Endodermal cell (in vitro differentiated cells): ENCODE data around the gene CLVS2. TPM values are rescaled to one million over a fixed set of nuclear protein-coding genes. Genes with fewer than 3 reads are reported as not detected.

Source experiments
- DNase-seq: peaks from one replicate; pipeline ENCODE4 v3.0.0-alpha.2; 2017
- H3K27ac ChIP-seq: 2 replicates; pipeline ENCODE4 v1.5.1; 2013; ENCODE audit warnings: mild to moderate bottlenecking, low read depth, low read length, moderate library complexity
- H3K27me3 ChIP-seq: 2 replicates; pipeline ENCODE4 v1.6.1; 2013; ENCODE audit warnings: mild to moderate bottlenecking, low read length, moderate library complexity; ENCODE audit not compliant: insufficient read depth, control insufficient read depth, poor library complexity, severe bottlenecking
- H3K36me3 ChIP-seq: 2 replicates; pipeline ENCODE4 v1.7.0; 2013; ENCODE audit warnings: mild to moderate bottlenecking, low read length, moderate library complexity; ENCODE audit not compliant: control insufficient read depth, insufficient read depth
- H3K4me1 ChIP-seq: one replicate; pipeline ENCODE4 v1.7.0; 2013; ENCODE audit warnings: low read length; ENCODE audit not compliant: control insufficient read depth, insufficient read depth
- H3K4me3 ChIP-seq: 2 replicates; pipeline ENCODE4 v1.5.1; 2013; ENCODE audit warnings: mild to moderate bottlenecking, low read length, moderate library complexity
- H3K9ac ChIP-seq: 2 replicates; pipeline ENCODE4 v1.6.1; 2013; ENCODE audit warnings: mild to moderate bottlenecking, low read length, moderate library complexity; ENCODE audit not compliant: poor library complexity, severe bottlenecking; ENCODE audit errors: extremely low read depth
- H3K9me3 ChIP-seq: 2 replicates; pipeline ENCODE4 v1.6.1; 2013; ENCODE audit warnings: mild to moderate bottlenecking, low read length, moderate library complexity; ENCODE audit not compliant: control insufficient read depth
- H3K27ac Mint-ChIP-seq: 2 replicates; pipeline ENCODE4 v1.8.0; 2020; ENCODE audit warnings: mixed read lengths
- H3K27me3 Mint-ChIP-seq: 2 replicates; pipeline ENCODE4 v1.8.0; 2021; ENCODE audit warnings: mild to moderate bottlenecking, mixed read lengths; ENCODE audit not compliant: insufficient read depth
- H3K36me3 Mint-ChIP-seq: 2 replicates; pipeline ENCODE4 v1.8.0; 2020; ENCODE audit warnings: low read depth, mixed read lengths
- H3K4me1 Mint-ChIP-seq: 2 replicates; pipeline ENCODE4 v1.8.0; 2020; ENCODE audit warnings: mixed read lengths
- H3K4me3 Mint-ChIP-seq: 2 replicates; pipeline ENCODE4 v1.8.0; 2020; ENCODE audit warnings: mild to moderate bottlenecking, moderate library complexity, mixed read lengths
- H3K9me3 Mint-ChIP-seq: 2 replicates; pipeline ENCODE4 v1.8.0; 2020; ENCODE audit warnings: mild to moderate bottlenecking, mixed read lengths
- WGBS, 2 experiments: methylation state at CpG; one replicate each; pipeline versions ENCODE4 v1.1.5 to v1.1.7; 2013; ENCODE audit warnings: missing lambda C conversion rate in 2 of 2, mixed read lengths in 1 of 2; ENCODE audit not compliant: insufficient coverage in 1 of 2, insufficient read length in 1 of 2; 5-methylcytosine and 5-hydroxymethylcytosine counted together
- total RNA-seq, 2 donors: library from RNA; stranded (reverse); fragmentation: NEBNext Ultra II Directional in 1 of 2; extraction: Animal tissue kit (Norgen Biotek cat#: 25700) in 1 of 2; gene quantifications; 2 replicates in 1 of 2; 3 replicates in 1 of 2; pipeline ENCODE4 v1.2.1, GENCODE V29; 2021
- TF ChIP-seq, protein P1 (sequence below): fragments of 200-600 bp; sonication (generic); conservative IDR thresholded peaks from 2 replicates; pipeline ENCODE4 v1.5.0; 2021; ENCODE audit warnings: antibody characterized with exemption, mild to moderate bottlenecking

CLVS2 gene
- total RNA-seq, 2 donors from 2014 or later: 38.9 to 48.1 TPM

GRCh38 chr6:123091896-123092271 lies 95.8 kb downstream of the CLVS2 start:
- no peaks in the 10 kb centered on the region for H3K4me1 ChIP-seq
- peaks cover 5% of the 10 kb centered on the region for H3K4me1 Mint-ChIP-seq
- H3K4me3 ChIP-seq: no peak overlapping the region
- no peak overlapping the region for H3K27ac ChIP-seq
- TF ChIP-seq, protein P1, sequence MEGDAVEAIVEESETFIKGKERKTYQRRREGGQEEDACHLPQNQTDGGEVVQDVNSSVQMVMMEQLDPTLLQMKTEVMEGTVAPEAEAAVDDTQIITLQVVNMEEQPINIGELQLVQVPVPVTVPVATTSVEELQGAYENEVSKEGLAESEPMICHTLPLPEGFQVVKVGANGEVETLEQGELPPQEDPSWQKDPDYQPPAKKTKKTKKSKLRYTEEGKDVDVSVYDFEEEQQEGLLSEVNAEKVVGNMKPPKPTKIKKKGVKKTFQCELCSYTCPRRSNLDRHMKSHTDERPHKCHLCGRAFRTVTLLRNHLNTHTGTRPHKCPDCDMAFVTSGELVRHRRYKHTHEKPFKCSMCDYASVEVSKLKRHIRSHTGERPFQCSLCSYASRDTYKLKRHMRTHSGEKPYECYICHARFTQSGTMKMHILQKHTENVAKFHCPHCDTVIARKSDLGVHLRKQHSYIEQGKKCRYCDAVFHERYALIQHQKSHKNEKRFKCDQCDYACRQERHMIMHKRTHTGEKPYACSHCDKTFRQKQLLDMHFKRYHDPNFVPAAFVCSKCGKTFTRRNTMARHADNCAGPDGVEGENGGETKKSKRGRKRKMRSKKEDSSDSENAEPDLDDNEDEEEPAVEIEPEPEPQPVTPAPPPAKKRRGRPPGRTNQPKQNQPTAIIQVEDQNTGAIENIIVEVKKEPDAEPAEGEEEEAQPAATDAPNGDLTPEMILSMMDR: no peak
- no peak for DNase-seq
- H3K36me3 ChIP-seq: no peaks in the 10 kb centered on the region
- H3K27me3 ChIP-seq: no peaks in the 10 kb centered on the region
- H3K27me3 Mint-ChIP-seq: no peaks in the 10 kb centered on the region
- no peaks in the 10 kb centered on the region for H3K9me3 ChIP-seq
- no peak overlapping the region for H3K4me3 Mint-ChIP-seq
- H3K9me3 Mint-ChIP-seq: no peaks in the 10 kb centered on the region
- no peaks in the 10 kb centered on the region for H3K36me3 Mint-ChIP-seq
- no peak overlapping the region for H3K27ac Mint-ChIP-seq
- no peak overlapping the region for H3K9ac ChIP-seq

DNA sequence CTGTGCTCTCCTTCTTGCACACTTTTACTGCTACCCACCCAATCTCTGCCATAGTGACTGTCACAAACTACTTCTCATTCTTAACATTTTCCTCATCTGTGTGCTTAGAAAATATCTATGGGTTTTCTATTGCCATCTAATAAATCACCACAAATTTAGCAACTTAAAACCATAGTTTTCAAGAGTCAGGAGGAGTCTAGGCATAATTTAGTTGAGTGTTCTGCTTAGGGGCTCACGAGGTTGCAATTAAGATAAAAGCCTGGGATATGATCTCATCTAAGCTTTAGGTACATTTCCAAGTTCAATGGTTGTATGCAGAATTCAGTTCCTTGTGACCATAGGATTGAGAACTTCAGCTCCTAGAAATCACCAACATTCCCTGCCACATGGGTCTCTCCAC lies 98.8 kb downstream of the CLVS2 start:
- H3K4me1 Mint-ChIP-seq: peaks cover 5% of the 10 kb centered on the region
- H3K9me3 Mint-ChIP-seq: no peaks in the 10 kb centered on the region
- no peak overlapping the region for H3K27ac ChIP-seq
- H3K4me1 ChIP-seq: no peaks in the 10 kb centered on the region
- TF ChIP-seq, protein P1: no peak
- no peak overlapping the region for H3K4me3 Mint-ChIP-seq
- 94 to 100% methylated on average over 1 of the region's 1 CpG for WGBS, 2 experiments
- no peaks in the 10 kb centered on the region for H3K27me3 ChIP-seq
- no peaks in the 10 kb centered on the region for H3K27me3 Mint-ChIP-seq
- DNase-seq: no peak
- no peak overlapping the region for H3K9ac ChIP-seq
- H3K9me3 ChIP-seq: no peaks in the 10 kb centered on the region
- no peaks in the 10 kb centered on the region for H3K36me3 Mint-ChIP-seq
- H3K27ac Mint-ChIP-seq: no peak overlapping the region
- no peak overlapping the region for H3K4me3 ChIP-seq
- no peaks in the 10 kb centered on the region for H3K36me3 ChIP-seq

- no peak overlapping the region for H3K9ac ChIP-seq
- Mint-ChIP-seq H3K27ac (no peak overlapping the region), H3K36me3 (no peaks in the 10 kb centered on the region), H3K4me3 (no peak overlapping the region), H3K27me3 (peaks cover 2% of the 10 kb centered on the region), H3K4me1 (no peaks in the 10 kb centered on the region), H3K9me3 (peaks cover 6% of the 10 kb centered on the region)
- H3K4me1 ChIP-seq: no peaks in the 10 kb centered on the region
- H3K4me3 ChIP-seq: no peak overlapping the region
- H3K27ac ChIP-seq: no peak overlapping the region
- DNase-seq: no peak
- H3K27me3 ChIP-seq: no peaks in the 10 kb centered on the region
- TF ChIP-seq, protein P1: no peak
- WGBS, 2 experiments: 88% methylated on average over 1 of the region's 1 CpG; no CpG with 5 or more reads in 1 of the 2 experiments
- peaks cover 11% of the 10 kb centered on the region for H3K9me3 ChIP-seq
- no peaks in the 10 kb centered on the region for H3K36me3 ChIP-seq
Measured at GRCh38 chr6:123105561-123105960, 109.5 kb downstream of the CLVS2 start.
